Measurements from ENCODE around the gene UBXN4.
A peak's percentile ranks its signal among the peaks of the same experiment; 100 is the strongest.

Gene UBXN4

DNA sequence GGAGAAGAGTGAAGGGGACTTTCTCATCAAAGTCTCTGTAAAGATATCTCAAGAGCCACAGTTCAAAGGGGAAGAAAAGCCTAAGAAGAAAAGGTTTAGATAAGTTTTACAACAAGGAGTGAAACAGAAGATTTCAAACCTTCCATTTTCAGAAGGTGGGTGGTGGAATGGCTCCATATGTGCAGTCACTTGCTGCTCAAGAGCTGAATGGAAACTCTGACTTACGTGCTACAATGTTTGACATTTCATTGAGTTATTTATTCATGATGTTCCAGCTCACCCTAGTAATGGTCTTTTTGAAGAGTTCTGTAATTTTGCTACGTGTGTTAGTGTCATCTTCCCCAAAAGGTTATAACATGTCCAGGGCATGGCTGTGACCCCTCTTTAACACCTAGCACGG, 73.6 kb downstream of the UBXN4 start:
- DNase-seq: no peak

DNA sequence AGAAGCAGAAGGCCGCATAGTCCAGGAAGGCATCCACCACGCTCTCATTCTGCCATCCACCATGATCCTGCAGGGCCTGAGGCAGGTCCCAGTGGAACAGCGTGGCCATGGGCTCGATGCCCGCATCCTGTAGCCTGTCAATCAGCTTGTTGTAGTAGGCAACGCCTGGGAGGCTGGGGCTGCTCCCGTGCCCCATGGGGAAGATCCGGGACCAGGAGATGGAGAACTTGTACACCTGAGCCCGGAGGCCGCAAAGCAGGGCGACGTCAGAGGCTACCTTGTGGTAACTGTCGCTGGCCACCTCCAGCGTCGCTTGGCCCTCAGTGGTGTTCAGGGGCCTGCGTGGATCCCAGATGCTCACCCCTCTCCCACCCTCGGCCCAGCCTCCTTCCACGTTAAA, 75.8 kb downstream of the UBXN4 start:
- DNase-seq: no peak

DNA sequence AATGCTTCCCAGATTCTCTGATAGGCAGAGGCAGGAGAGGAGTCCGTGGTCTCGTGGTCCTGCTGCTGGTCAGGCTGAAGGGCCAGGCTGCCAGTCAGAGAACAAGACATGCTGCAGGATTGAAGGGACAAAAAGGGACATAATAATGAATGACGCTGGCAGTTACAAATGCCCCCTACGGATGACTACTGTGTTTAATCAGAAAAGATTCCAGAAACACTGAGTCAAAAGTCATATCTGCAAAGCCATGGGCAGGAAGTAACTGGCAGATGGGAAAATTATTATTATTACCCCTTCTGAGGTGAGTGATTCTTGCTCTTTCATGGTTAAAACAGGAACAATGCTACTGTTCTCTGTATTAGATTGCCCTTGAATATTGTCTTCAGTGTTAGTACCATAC, 76.3 kb downstream of the UBXN4 start:
- DNase-seq: no peak

DNA sequence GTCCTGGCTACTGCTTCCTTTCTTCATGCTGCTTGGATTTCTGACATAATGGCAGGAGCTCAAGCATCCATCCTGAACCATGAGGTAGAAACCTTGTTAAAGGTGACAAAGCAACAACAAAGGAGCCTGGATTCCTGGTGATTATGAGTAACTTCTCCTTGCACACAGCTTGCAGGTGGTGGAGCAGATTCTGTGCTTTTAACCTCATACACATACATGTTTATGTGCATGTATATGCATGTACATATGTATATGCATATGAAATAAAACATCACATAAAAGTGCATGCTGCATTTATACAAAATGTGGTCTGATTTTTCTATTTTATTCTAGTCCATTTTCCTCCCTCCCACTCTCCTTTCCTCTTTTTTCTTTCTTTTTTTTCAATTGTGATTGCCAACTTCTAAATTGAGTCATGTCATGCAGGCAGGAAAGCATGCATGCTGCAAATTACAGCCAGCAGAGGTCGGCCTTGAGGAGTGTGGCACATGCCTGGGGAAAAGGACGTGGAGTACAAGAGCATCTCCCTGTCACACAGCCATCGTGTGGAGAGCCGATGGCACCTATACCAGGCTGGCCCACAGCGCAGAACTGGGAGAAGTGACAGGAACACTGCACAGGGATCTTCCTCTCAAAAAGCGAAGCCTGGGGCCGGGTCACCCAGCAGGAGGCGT, 77.4 kb downstream of the UBXN4 start:
- no peak for DNase-seq

- peak; percentile 85 for DNase-seq
Measured at GRCh38 chr2:135820003-135820618, 78.5 kb downstream of the UBXN4 start.

GRCh38 chr2:135821190-135821589, 79.5 kb downstream of the UBXN4 start:
- DNase-seq: no peak

DNA sequence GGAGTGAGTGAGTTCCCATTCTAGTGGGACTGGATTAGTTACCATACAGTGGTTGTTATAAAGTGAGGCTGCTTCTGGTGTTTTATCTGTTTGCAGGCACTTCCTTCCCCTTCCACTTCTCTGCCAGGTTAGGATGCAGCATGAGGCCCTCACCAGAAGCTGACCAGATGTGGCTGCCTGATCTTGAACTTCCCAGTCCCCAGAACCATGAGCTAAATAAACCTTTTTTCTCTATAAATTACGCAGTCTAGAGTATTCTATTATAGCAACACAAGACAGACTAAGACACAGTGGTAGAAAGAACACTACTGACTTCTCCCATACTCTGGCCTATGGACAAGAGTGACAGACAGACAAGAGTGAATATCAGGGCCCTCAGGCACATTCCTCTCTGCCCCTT, 81.2 kb downstream of the UBXN4 start:
- DNase-seq: no peak

DNA sequence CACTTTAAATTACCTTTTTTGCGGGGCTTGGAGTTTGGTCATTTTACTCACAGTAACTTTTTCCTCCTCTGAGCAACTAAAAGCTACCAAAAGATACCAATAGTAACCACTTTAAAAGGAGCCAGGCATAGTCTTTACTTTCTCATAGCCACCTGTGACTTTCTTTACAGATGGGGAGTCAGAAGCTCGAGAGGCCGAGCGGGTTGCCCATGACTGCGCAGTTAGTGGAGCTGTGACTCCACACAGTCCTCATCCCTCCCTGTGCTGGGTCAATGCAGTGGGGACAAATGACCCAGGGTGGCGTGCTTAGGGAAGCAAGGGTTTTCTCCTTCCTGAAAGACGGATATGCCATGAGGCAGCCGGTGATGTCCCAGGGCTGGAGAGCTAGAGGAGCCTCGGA, 83.5 kb downstream of the UBXN4 start:
- DNase-seq: no peak

DNA sequence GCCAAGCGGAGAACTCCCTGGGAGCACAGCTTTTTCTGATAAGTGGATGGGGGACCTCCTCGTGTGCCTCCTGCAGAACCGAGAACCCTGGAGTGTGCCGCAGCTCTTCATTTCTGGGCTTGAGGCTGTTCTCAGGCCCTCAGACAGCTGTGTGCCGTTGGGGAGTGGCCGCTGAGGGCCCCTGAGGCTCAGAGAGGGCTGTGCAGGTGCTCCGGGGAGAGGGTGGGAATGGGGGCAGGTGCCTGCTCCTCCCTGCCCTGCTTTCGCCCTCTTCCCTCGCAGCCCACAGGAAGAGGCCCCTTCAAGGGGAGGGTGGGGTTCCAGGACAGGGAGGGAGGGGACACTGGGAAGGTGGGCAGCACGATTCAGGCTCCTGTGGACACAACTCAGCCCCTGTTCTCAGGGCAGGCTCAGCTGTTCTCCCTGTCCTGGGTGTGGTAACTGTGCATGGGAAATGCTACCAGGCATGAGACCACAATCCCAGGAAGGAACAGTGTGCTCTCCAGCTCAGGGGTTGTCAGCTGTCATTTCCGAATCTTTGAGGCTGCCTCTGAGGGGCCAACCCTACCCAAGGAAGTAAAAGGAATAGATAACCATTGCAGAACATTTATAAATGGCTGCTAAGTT, 84.0 kb downstream of the UBXN4 start:
- DNase-seq: no peak

- DNase-seq: no peak
Measured at GRCh38 chr2:135826544-135826943, 84.9 kb downstream of the UBXN4 start.

DNA sequence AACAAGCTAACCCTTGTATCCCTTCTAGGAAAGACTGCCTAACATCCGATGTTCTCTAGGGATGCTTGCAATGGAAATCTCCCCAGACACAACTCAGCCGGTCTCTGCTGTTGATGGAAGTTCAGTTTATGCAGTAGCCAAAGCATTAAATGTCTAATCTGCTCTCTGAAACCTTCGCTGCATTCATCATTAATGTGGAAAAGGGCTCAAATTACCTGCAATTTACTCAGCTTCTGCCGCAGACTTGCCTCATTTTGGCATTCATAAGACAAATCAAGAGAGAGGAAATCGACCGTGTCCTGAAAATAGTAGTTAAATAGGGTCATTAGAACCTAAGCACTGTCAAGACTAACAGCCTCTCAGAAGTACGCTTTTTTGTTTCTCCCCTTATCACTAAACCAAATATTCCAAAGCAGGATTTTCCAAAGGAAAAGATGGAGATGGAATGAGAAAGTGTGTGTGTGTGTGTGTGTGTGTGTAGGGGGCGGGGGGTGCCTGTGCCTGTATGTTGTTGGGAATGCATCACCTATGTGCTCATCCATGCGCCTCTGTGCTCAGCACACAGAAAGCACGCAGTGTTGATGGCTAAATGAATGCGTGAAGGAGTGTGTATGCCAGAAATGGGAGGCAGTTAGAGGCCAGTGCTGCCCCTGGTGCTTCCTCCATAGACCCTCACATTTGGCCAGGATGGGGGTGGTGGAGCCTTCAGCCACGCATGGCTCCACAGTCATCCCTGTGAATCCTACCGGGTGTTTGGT, 87.9 kb downstream of the UBXN4 start:
- no peak for DNase-seq

DNA sequence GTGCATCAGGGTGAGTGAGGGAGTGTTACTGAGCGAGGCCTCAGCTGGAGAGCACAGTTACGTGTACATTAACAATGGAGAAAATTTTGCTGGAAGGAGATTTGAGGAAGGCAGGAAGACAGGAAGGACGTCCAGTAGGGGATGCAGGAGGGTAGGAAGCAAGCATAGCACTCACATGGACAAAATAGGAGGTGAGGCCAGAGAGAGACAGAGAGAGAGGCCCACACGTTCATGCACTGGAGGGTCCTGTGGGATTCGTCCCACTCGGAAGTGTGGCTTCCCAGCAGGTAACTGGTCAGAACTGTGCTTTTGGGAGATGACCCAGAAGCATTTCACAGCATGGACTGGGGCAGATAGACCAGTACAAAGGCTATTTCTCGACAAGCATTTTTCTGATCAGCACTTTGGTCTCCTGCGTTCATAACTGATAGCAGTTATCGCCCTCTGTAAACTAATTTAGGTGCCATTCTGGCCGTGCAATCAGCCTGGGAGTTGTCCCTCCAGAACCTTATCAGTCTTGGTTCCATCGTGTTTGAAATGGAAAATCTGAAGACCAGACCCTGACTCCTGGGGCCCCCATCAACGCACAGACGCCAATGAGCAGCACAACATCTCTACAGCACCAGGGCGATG, 89.6 kb downstream of the UBXN4 start:
- DNase-seq: no peak

GRCh38 chr2:135832891-135833290, 91.2 kb downstream of the UBXN4 start:
- no peak for DNase-seq

All from NK-92 treated with Interleukin-12 subunit alpha and Interleukin-12 subunit beta, amount 100 ng/mL, for 24 hours (cell line).